ENCODE results near the gene OAS3. TPM values are rescaled to one million over a fixed set of nuclear protein-coding genes. Genes with fewer than 3 reads are reported as not detected.
"Not testable (repeated sequence)": the region's sequence is repeated elsewhere in the genome, so short reads cannot be mapped to it uniquely, and the experiment has no call there.

The OAS3 gene
- total RNA-seq, 4 donors from 2014 or later = 19.5 to 30.0 (median 24.1) TPM

- Histone ChIP-seq H3K27me3 (no peaks in the 10 kb centered on the region), H3K36me3 (peaks cover 15% of the 10 kb centered on the region), H3K4me1 (no peaks in the 10 kb centered on the region), H3K9me3 (no peaks in the 10 kb centered on the region), H3K4me3 (no peak overlapping the region), H3K27ac (no peak overlapping the region)
- WGBS = 88% methylated on average over 5 of the region's 7 CpGs
- TF ChIP-seq CTCF (IDR thresholded peaks at IDR 0.05) (no peak), POLR2A (IDR thresholded peaks at IDR 0.05) (no peak), POLR2AphosphoS5 (IDR thresholded peaks at IDR 0.05) (no peak), EP300 (IDR thresholded peaks at IDR 0.05) (no peak)
- peak in 1 of 2 donors; percentile 49 for DNase-seq (ENCODE audit: low spot score in 2 of 2)
These were observed 48.1 kb downstream of the OAS3 start for GRCh38 chr12:112986291-112986800.

- Histone ChIP-seq H3K9me3 (no peaks in the 10 kb centered on the region), H3K36me3 (peaks cover 15% of the 10 kb centered on the region), H3K4me3 (no peak overlapping the region), H3K27me3 (no peaks in the 10 kb centered on the region), H3K27ac (no peak overlapping the region), H3K4me1 (no peaks in the 10 kb centered on the region)
- TF ChIP-seq EP300 (IDR thresholded peaks at IDR 0.05) = no peak
- TF ChIP-seq POLR2A (IDR thresholded peaks at IDR 0.05) = no peak
- no peak for TF ChIP-seq POLR2AphosphoS5 (IDR thresholded peaks at IDR 0.05)
- no peak for TF ChIP-seq CTCF (IDR thresholded peaks at IDR 0.05)
- 80% methylated on average over 2 of the region's 2 CpGs for WGBS
- peak in 1 of 2 donors; percentile 4 for DNase-seq (ENCODE audit: low spot score in 2 of 2)
These were observed 49.3 kb downstream of the OAS3 start for GRCh38 chr12:112987561-112987960.

- no peaks in the 10 kb centered on the region for H3K9me3 ChIP-seq
- no peaks in the 10 kb centered on the region for H3K4me1 ChIP-seq
- H3K4me3 ChIP-seq = no peak overlapping the region
- H3K36me3 ChIP-seq = peaks cover 15% of the 10 kb centered on the region
- 53% methylated on average over 3 of the region's 3 CpGs for WGBS
- no peaks in the 10 kb centered on the region for H3K27me3 ChIP-seq
- DNase-seq (ENCODE audit: low spot score in 2 of 2) = no peak
- no peak overlapping the region for H3K27ac ChIP-seq
- TF ChIP-seq CTCF (IDR thresholded peaks at IDR 0.05) (no peak), POLR2A (IDR thresholded peaks at IDR 0.05) (no peak), POLR2AphosphoS5 (IDR thresholded peaks at IDR 0.05) (no peak), EP300 (IDR thresholded peaks at IDR 0.05) (no peak)
These were observed 50.0 kb downstream of the OAS3 start for GRCh38 chr12:112988224-112988623.

GRCh38 chr12:112988823-112989385 lies 50.6 kb downstream of the OAS3 start:
- DNase-seq (ENCODE audit: low spot score in 2 of 2) = peak in 1 of 2 donors; percentile 4
- peaks cover 15% of the 10 kb centered on the region for H3K36me3 ChIP-seq
- 83% methylated on average over 3 of the region's 3 CpGs for WGBS
- not testable (repeated sequence) for H3K4me1 ChIP-seq, H3K4me3 ChIP-seq, H3K27me3 ChIP-seq, H3K9me3 ChIP-seq, H3K27ac ChIP-seq

GRCh38 chr12:112989806-112990205 lies 51.5 kb downstream of the OAS3 start:
- TF ChIP-seq EP300 (IDR thresholded peaks at IDR 0.05) (no peak), POLR2AphosphoS5 (IDR thresholded peaks at IDR 0.05) (no peak), CTCF (IDR thresholded peaks at IDR 0.05) (no peak), POLR2A (IDR thresholded peaks at IDR 0.05) (no peak)
- Histone ChIP-seq H3K27me3 (no peaks in the 10 kb centered on the region), H3K9me3 (no peaks in the 10 kb centered on the region), H3K4me1 (no peaks in the 10 kb centered on the region), H3K4me3 (no peak overlapping the region), H3K27ac (no peak overlapping the region), H3K36me3 (peaks cover 15% of the 10 kb centered on the region)
- 68% methylated on average over 1 of the region's 1 CpG for WGBS
- peak in 1 of 2 donors; percentile 53 for DNase-seq (ENCODE audit: low spot score in 2 of 2)

All from suprapubic skin (tissue), 4 donors.